HG02678 (cell line): Measurements from ENCODE around the gene ERN2.
A peak's percentile ranks its signal among the peaks of the same experiment; 100 is the strongest.

Source experiments
- ATAC-seq: cut with Tn5 transposase; IDR thresholded peaks from one replicate; pipeline ENCODE4 v1.9.1; 2021; ENCODE audit warnings: mild to moderate bottlenecking, moderate library complexity; ENCODE audit not compliant: unreplicated experiment

Gene ERN2

GRCh38 chr16:23640931-23641765 is 71.9 kb downstream of the ERN2 start, which contains the start of the genes DCTN5 and PALB2:
Gene DCTN5 (plus strand): TSS chr16:23641466. CDS start chr16:23641543, 77 bp downstream.
Gene PALB2 (minus strand): TSS chr16:23641310. CDS start chr16:23641157, 153 bp downstream.
- ATAC-seq = peak; percentile 97

GRCh38 chr16:23640615-23640930 is 72.4 kb downstream of the ERN2 start:
- no peak for ATAC-seq
